NCI-H748 (cell line): Measurements from ENCODE around the gene ATP6V0A4.

Source experiments
- DNase-seq: peaks from one replicate; lab custom pipeline; 2025; ENCODE audit not compliant: unreplicated experiment; lab: John Stamatoyannopoulos, UW

The ATP6V0A4 gene

GRCh38 chr7:138663725-138664710 lies 134.0 kb downstream of the ATP6V0A4 start:
- DNase-seq = peak; percentile 43

DNA sequence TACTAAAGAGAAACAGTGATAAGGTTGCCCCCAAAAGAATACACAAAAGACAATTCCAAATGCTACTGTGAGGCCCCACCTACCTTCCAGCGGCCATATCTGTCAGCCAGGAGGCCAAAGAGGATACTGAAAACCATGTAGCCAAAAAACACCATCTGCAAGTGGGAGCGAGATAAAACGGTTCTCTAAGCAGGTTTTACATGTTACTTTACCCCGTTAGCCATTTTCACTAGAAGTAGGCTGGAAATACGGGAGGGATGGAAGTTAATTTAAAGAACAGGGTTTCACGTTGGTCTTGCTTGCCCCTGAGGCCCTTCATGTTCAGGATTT lies 135.0 kb downstream of the ATP6V0A4 start:
- DNase-seq = no peak

DNA sequence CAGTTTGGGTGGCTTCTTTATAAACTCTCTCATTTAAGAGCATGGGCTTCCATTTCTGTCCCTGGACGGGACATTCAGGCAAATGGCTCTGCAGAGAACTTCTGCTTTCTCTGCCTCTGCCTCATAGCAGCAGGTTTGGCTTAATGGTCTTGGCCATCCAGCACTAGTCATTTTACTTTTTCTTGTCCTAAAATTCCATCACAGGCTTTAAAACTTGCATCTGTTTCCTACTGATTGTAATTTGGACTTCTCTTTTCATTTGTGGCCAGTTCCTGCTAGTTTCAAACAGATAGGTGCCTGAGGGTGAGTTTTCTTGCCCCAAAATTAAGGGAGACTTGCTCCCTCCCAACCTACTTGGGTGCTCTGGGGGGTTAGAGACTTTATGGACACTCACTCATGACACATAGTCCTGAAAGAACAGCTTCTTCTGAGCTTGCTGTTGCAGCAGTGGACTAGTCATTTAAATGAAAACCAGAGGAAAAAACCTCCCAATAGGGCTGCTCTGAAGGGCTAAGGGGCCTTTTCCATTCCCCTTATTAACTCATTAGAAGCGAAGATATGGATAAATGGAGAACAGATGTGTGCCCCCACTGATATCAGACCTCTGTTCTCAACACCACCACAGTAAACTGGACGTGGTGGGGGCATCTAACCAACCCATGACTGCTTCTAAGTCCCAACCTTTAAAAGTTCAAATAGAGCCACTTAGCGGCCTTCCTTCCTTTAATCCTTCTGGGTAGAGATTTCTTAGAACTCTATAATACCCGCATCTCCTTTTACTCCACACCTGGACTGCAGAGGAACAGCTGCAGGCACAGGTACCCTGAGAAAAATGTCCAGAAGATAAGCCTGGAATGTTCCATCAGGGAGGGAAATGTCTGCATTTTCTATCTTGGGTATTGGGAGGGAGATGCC lies 135.7 kb downstream of the ATP6V0A4 start:
- no peak for DNase-seq

- DNase-seq = no peak
These were observed 136.8 kb downstream of the ATP6V0A4 start for GRCh38 chr7:138661069-138661635.

- DNase-seq = peak; percentile 15
These were observed 139.1 kb downstream of the ATP6V0A4 start for GRCh38 chr7:138658889-138659288.

GRCh38 chr7:138657854-138658386 lies 140.1 kb downstream of the ATP6V0A4 start:
- no peak for DNase-seq

DNA sequence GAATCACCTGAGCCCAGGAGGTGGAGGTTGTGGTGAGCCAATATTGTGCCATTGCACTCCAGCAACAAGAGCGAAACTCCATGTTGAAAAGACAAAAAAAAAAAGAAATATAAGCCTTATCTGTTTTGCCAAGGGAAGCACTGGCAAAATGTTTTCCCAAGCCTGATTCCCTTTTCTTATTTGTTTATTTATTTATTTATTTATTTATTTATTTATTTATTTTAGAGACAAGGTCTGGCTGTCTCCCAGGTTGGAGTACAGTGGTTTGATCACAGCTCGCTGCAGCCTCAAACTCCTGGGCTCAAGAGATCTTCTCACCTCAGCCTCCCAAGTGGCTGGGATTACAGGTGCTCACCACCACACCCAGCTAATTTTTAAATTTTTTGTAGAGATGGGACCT lies 141.0 kb downstream of the ATP6V0A4 start:
- no peak for DNase-seq
